ENCODE results near the gene SPACA9. TPM values are rescaled to one million over a fixed set of nuclear protein-coding genes. Genes with fewer than 3 reads are reported as not detected.
A peak's percentile ranks its signal among the peaks of the same experiment; 100 is the strongest.

The SPACA9 gene
- total RNA-seq, 1 experiment from 2014 or later: 1.3 TPM

DNA sequence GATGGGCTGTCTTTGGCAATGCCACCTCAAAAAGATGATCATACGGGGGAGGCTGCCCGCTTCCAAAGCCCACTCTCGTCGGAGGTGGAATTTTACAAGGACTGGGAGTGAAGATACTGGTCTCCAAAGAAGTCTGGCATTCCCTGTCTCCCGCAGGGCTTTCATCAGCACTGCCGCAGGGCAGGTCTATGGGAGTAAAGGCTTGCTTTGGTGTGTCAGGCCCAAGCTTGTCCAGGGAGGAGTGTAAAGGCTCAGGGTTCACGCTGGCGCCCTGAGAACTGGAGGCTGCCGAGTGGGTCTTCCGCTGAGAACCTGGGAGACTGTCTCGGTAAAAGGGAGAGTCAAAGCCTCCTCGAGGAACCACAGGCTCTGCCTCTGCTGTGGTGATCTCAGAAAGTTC is 27.0 kb downstream of the SPACA9 start:
- Mint-ChIP-seq H3K27me3 (ENCODE audit: low read depth) (no peaks in the 10 kb centered on the region), H3K36me3 (ENCODE audit: insufficient read depth in 1 of 3, low read depth in 3 of 3) (peaks cover 6 to 33% (median 33%) of the 10 kb centered on the region in 3 experiments)
- no peaks in the 10 kb centered on the region for H3K23me2 ChIP-seq (ENCODE audit: insufficient read length, low read depth, low read length, poor library complexity, severe bottlenecking)

More for the DNA sequence above, 27.0 kb downstream of the SPACA9 start:
- no peaks in the 10 kb centered on the region for H3K27me3 ChIP-seq (ENCODE audit: insufficient read depth, low read length)
- DNase-seq: no peak
- no peak overlapping the region for H2BK15ac ChIP-seq (ENCODE audit: low read depth, low read length)
- H2AFZ ChIP-seq (ENCODE audit: low read length): no peak overlapping the region
- no peak overlapping the region for H4K5ac ChIP-seq (ENCODE audit: insufficient read length, low read depth, low read length)
- no peaks in the 10 kb centered on the region for H4K20me1 ChIP-seq (ENCODE audit: control insufficient read depth, insufficient read depth, insufficient read length)
- Mint-ChIP-seq H3K27ac (peak overlapping the region in 2 of 3 experiments; percentile 70 to 83; a peak in 3 of 7 replicates), H3K4me3 (no peak overlapping the region), H3K9me3 (no peaks in the 10 kb centered on the region), H3K4me1 (peaks cover 18 to 24% of the 10 kb centered on the region in 2 experiments)
- H3K79me2 ChIP-seq (ENCODE audit: insufficient read depth, low read length): no peaks in the 10 kb centered on the region
- H3K27ac ChIP-seq (ENCODE audit: insufficient read length, low read depth, low read length): no peak overlapping the region
- H2BK5ac ChIP-seq (ENCODE audit: insufficient read length, low read length): no peak overlapping the region
- no peak overlapping the region for H3K4ac ChIP-seq (ENCODE audit: low read depth, low read length)
- H3K79me1 ChIP-seq (ENCODE audit: insufficient read depth, low read depth, low read length, poor library complexity, severe bottlenecking): no peaks in the 10 kb centered on the region
- no peak overlapping the region for H4K91ac ChIP-seq (ENCODE audit: insufficient read length, low read depth, low read length)
- H2BK20ac ChIP-seq (ENCODE audit: low read depth, low read length, poor library complexity, severe bottlenecking): no peak overlapping the region
- H4K8ac ChIP-seq (replicated peaks; ENCODE audit: insufficient read length, low read depth, low read length): no peak overlapping the region
- H3K9me3 ChIP-seq (ENCODE audit: control insufficient read depth, low read depth, low read length): no peaks in the 10 kb centered on the region
- H3T11ph ChIP-seq (ENCODE audit: low read length): no peak overlapping the region
- no peak overlapping the region for H3K9ac ChIP-seq (ENCODE audit: extremely low read depth, insufficient read length, low read length)
- no peak overlapping the region for H2AK5ac ChIP-seq (ENCODE audit: insufficient read length, low read length)
- no CpG with 5 or more reads among the region's 12 CpGs for WGBS (ENCODE audit: extremely low coverage, insufficient read length, low lambda C conversion rate)
- no peak overlapping the region for H3K18ac ChIP-seq (ENCODE audit: insufficient read length, low read depth, low read length)
- H2BK120ac ChIP-seq (ENCODE audit: low read depth, low read length, poor library complexity, severe bottlenecking): no peak overlapping the region
- H2BK12ac ChIP-seq (ENCODE audit: insufficient read length, low read depth, low read length): no peak overlapping the region
- no peak overlapping the region for H3K14ac ChIP-seq (ENCODE audit: insufficient read depth, low read length)
- no peak overlapping the region for H3K23ac ChIP-seq (ENCODE audit: insufficient read length, low read depth, low read length)
- no peaks in the 10 kb centered on the region; the same call in 1 of the 2 replicates for H3K4me1 ChIP-seq (ENCODE audit: insufficient read depth, low read length)
- no peak overlapping the region for H3K56ac ChIP-seq (ENCODE audit: insufficient read length, low read depth, low read length)
- TF ChIP-seq, protein P1, sequence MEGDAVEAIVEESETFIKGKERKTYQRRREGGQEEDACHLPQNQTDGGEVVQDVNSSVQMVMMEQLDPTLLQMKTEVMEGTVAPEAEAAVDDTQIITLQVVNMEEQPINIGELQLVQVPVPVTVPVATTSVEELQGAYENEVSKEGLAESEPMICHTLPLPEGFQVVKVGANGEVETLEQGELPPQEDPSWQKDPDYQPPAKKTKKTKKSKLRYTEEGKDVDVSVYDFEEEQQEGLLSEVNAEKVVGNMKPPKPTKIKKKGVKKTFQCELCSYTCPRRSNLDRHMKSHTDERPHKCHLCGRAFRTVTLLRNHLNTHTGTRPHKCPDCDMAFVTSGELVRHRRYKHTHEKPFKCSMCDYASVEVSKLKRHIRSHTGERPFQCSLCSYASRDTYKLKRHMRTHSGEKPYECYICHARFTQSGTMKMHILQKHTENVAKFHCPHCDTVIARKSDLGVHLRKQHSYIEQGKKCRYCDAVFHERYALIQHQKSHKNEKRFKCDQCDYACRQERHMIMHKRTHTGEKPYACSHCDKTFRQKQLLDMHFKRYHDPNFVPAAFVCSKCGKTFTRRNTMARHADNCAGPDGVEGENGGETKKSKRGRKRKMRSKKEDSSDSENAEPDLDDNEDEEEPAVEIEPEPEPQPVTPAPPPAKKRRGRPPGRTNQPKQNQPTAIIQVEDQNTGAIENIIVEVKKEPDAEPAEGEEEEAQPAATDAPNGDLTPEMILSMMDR (conservative IDR thresholded peaks at IDR 0.05): no peak
- H3K4me2 ChIP-seq (ENCODE audit: insufficient read depth, insufficient read length, low read length): no peak overlapping the region

Measured in H9 (cell line).